Activated T-helper 9 cell treated with anti-CD3 and anti-CD28 coated beads, Interleukin-2, amount 50 U/mL, for 16 hours (primary cell): ENCODE measurements around the gene SLC2A1.

Source experiments
- DNase-seq: peaks from one replicate; pipeline ENCODE4 v3.0.0-alpha.2; 2020; ENCODE audit warnings: low read depth

The SLC2A1 gene

GRCh38 chr1:42960566-42961311, 2.1 kb upstream of the SLC2A1 start:
- no peak for DNase-seq

- DNase-seq = no peak
Measured at GRCh38 chr1:42960122-42960390, 1.4 kb upstream of the SLC2A1 start.

- peak; percentile 55 for DNase-seq
Measured at GRCh38 chr1:42957880-42958487, 684 bp downstream of the SLC2A1 start.

- DNase-seq = no peak
Measured at GRCh38 chr1:42957229-42957879, 1.3 kb downstream of the SLC2A1 start.

GRCh38 chr1:42956739-42957138, 1.9 kb downstream of the SLC2A1 start:
- DNase-seq = no peak

GRCh38 chr1:42955311-42956063, 3.2 kb downstream of the SLC2A1 start:
- no peak for DNase-seq

- no peak for DNase-seq
Measured at GRCh38 chr1:42953182-42954180, 5.2 kb downstream of the SLC2A1 start.

- no peak for DNase-seq
Measured at GRCh38 chr1:42952303-42953001, 6.2 kb downstream of the SLC2A1 start.

- DNase-seq = no peak
Measured at GRCh38 chr1:42951588-42951987, 7.1 kb downstream of the SLC2A1 start.

- no peak for DNase-seq
Measured at GRCh38 chr1:42950116-42950481, 8.6 kb downstream of the SLC2A1 start.

GRCh38 chr1:42949312-42950115, 9.2 kb downstream of the SLC2A1 start:
- DNase-seq = no peak

GRCh38 chr1:42947965-42948732, 10.5 kb downstream of the SLC2A1 start:
- no peak for DNase-seq

- DNase-seq = no peak
Measured at GRCh38 chr1:42947117-42947516, 11.6 kb downstream of the SLC2A1 start.

- DNase-seq = no peak
Measured at GRCh38 chr1:42946120-42946898, 12.4 kb downstream of the SLC2A1 start.

GRCh38 chr1:42945164-42945563, 13.5 kb downstream of the SLC2A1 start:
- DNase-seq = no peak

GRCh38 chr1:42944246-42944928, 14.3 kb downstream of the SLC2A1 start:
- no peak for DNase-seq

GRCh38 chr1:42943728-42944127, 14.9 kb downstream of the SLC2A1 start:
- DNase-seq = no peak

- no peak for DNase-seq
Measured at GRCh38 chr1:42943166-42943565, 15.5 kb downstream of the SLC2A1 start.
